IMR-90 (cell line): ENCODE results near the gene CELA3A.

Experiments
- BHLHE40 ChIP-seq: fragments of 150-350 bp; IDR thresholded peaks from 2 replicates; pipeline ENCODE4 v1.6.1; 2016; ENCODE audit warnings: mild to moderate bottlenecking, low read depth, low read length
- CEBPB ChIP-seq: IDR thresholded peaks from 2 replicates; pipeline ENCODE4 v1.6.1; 2012; ENCODE audit warnings: low read depth, low read length, improper control_type of control experiment
- CTCF ChIP-seq: conservative IDR thresholded peaks from 2 replicates; pipeline ENCODE4 v1.5.1; 2012; ENCODE audit warnings: mild to moderate bottlenecking, low read depth, low read length, improper control_type of control experiment
- ELK1 ChIP-seq: fragments of 150-350 bp; IDR thresholded peaks from 2 replicates; pipeline ENCODE4 v1.6.1; 2016; ENCODE audit warnings: low read depth, mild to moderate bottlenecking, low read length, moderate library complexity, borderline replicate concordance
- POLR2A ChIP-seq: IDR thresholded peaks from 2 replicates; pipeline ENCODE4 v1.6.1; 2012; ENCODE audit warnings: mild to moderate bottlenecking, low read depth, low read length
- RAD21 ChIP-seq: IDR thresholded peaks from 2 replicates; pipeline ENCODE4 v1.6.1; 2012; ENCODE audit warnings: low read length, improper control_type of control experiment
- RCOR1 ChIP-seq: IDR thresholded peaks from 2 replicates; pipeline ENCODE4 v1.6.1; 2012; ENCODE audit warnings: mild to moderate bottlenecking, low read length, improper control_type of control experiment; ENCODE audit not compliant: insufficient replicate concordance
- RFX5 ChIP-seq: IDR thresholded peaks from 2 replicates; pipeline ENCODE4 v1.8.0; 2012; ENCODE audit warnings: low read depth, mild to moderate bottlenecking, low read length, moderate library complexity
- SMC3 ChIP-seq: fragments of 150-350 bp; IDR thresholded peaks from 2 replicates; pipeline ENCODE4 v1.6.1; 2016; ENCODE audit warnings: low read depth, mild to moderate bottlenecking, antibody characterized with exemption, low read length, moderate library complexity

- TF ChIP-seq CTCF (no peak), RCOR1 (no peak), POLR2A (no peak), ELK1 (no peak), BHLHE40 (no peak), CEBPB (no peak), RAD21 (no peak), SMC3 (no peak), RFX5 (no peak)
These were observed 19.6 kb downstream of the CELA3A start for GRCh38 chr1:22021061-22021460.
